Endothelial cell of umbilical vein (primary cell): ENCODE data around the gene TIGD1. TPM values are rescaled to one million over a fixed set of nuclear protein-coding genes. Genes with fewer than 3 reads are reported as not detected.

Experiments used
- BruUV-seq: library from RNA; stranded (reverse); fragments of 400-500 nt; replicated peaks from 2 replicates; lab custom pipeline; 2021; lab: Mats Ljungman, UMichigan
- CTCF ChIA-PET: fragments of 300-600, 350-600 bp; sonication (Branson Sonifier 250); formaldehyde crosslinking; loops from one replicate; lab custom pipeline; 2021; ENCODE audit warnings: antibody characterized with exemption, inconsistent platforms; lab: Charles Lee
- POLR2A ChIA-PET: fragments of 300-600, 350-600 bp; sonication (Branson Sonifier 250); formaldehyde crosslinking; loops from one replicate; lab custom pipeline; 2021; ENCODE audit warnings: antibody characterized with exemption, inconsistent platforms; lab: Charles Lee
- DNase-seq: peaks from one replicate; pipeline ENCODE4 v3.0.0-alpha.2; 2011; ENCODE audit warnings: low read depth, low spot score
- FAIRE-seq: peaks from 2 replicates; lab custom pipeline; 2011; peaks lifted over from hg19 to GRCh38; lab: Jason Lieb, UNC
- H2AFZ ChIP-seq: 2 replicates; pipeline ENCODE4 v1.6.0; 2012; ENCODE audit warnings: low read depth, low read length, control low read depth, inconsistent platforms
- H3K27ac ChIP-seq: 2 replicates; pipeline ENCODE4 v1.5.1; 2011; ENCODE audit warnings: low read depth, mild to moderate bottlenecking, control low read depth, low read length, moderate library complexity; ENCODE audit not compliant: insufficient read depth
- H3K27me3 ChIP-seq, 2 experiments: 2 replicates each; pipeline versions ENCODE4 v1.6.0 to v1.6.1; 2011; ENCODE audit warnings: low read length in 2 of 2, mixed read lengths in 1 of 2; ENCODE audit not compliant: control insufficient read depth in 2 of 2, insufficient read depth in 2 of 2
- H3K36me3 ChIP-seq, 2 experiments: 2 replicates in 1 of 2; 3 replicates in 1 of 2; pipeline ENCODE4 v1.5.1; 2011; ENCODE audit warnings: low read length in 2 of 2, mild to moderate bottlenecking in 1 of 2, moderate library complexity in 1 of 2; ENCODE audit not compliant: control insufficient read depth in 2 of 2, insufficient read depth in 2 of 2; ENCODE audit errors: extremely low read depth in 1 of 2
- H3K4me1 ChIP-seq: 3 replicates; pipeline ENCODE4 v1.5.1; 2011; ENCODE audit warnings: mild to moderate bottlenecking, low read length; ENCODE audit not compliant: control insufficient read depth, insufficient read depth; ENCODE audit errors: extremely low read depth
- H3K4me2 ChIP-seq: 2 replicates; pipeline ENCODE4 v1.6.1; 2011; ENCODE audit warnings: low read length, control low read depth, mixed read lengths; ENCODE audit not compliant: insufficient read depth
- H3K4me3 ChIP-seq, 3 experiments: fragments of 200-600 bp in 1 of 3; sonication (generic), shearing (Covaris generic) in 1 of 3; replicated peaks in 1 of 3; 2 replicates each; pipeline ENCODE4 v1.5.1; 2011 to 2016; ENCODE audit warnings: control low read depth in 3 of 3, low read length in 3 of 3, mild to moderate bottlenecking in 2 of 3, inconsistent platforms in 1 of 3, low read depth in 1 of 3, moderate library complexity in 1 of 3; ENCODE audit not compliant: insufficient read depth in 1 of 3
- H3K79me2 ChIP-seq: 2 replicates; pipeline ENCODE4 v1.6.0; 2012; ENCODE audit warnings: low read length, inconsistent platforms; ENCODE audit not compliant: control insufficient read depth, insufficient read depth
- H3K9ac ChIP-seq: replicated peaks from 2 replicates; pipeline ENCODE3; 2011; ENCODE audit warnings: low read length, control low read depth; ENCODE audit not compliant: insufficient read depth; ENCODE audit errors: extremely low read depth
- H3K9me1 ChIP-seq: replicated peaks from 3 replicates; pipeline ENCODE4 v1.6.0; 2011; ENCODE audit warnings: mild to moderate bottlenecking, low read length; ENCODE audit not compliant: control insufficient read depth, insufficient read depth; ENCODE audit errors: extremely low read depth
- H3K9me3 ChIP-seq: replicated peaks from 2 replicates; pipeline ENCODE4 v1.5.1; 2012; ENCODE audit warnings: low read length, inconsistent platforms; ENCODE audit not compliant: control insufficient read depth, insufficient read depth
- H4K20me1 ChIP-seq: replicated peaks from 2 replicates; pipeline ENCODE3; 2011; ENCODE audit warnings: mild to moderate bottlenecking, low read length; ENCODE audit not compliant: control insufficient read depth, insufficient read depth; ENCODE audit errors: extremely low read depth
- EZH2 ChIP-seq: IDR thresholded peaks from 2 replicates; pipeline ENCODE4 v1.6.1; 2012; ENCODE audit warnings: borderline replicate concordance, low read depth, mild to moderate bottlenecking, moderate library complexity, low read length, inconsistent platforms; ENCODE audit not compliant: severe bottlenecking
- FOS ChIP-seq: IDR thresholded peaks from 2 replicates; pipeline ENCODE4 v1.6.1; 2011; ENCODE audit warnings: mild to moderate bottlenecking, low read length, moderate library complexity, borderline replicate concordance; ENCODE audit not compliant: insufficient read depth
- GATA2 ChIP-seq: IDR thresholded peaks from 2 replicates; pipeline ENCODE4 v1.7.0; 2011; ENCODE audit warnings: low read depth, mild to moderate bottlenecking, moderate library complexity, mixed read lengths, low read length; ENCODE audit not compliant: insufficient read length, insufficient read depth
- JUN ChIP-seq: IDR thresholded peaks from 2 replicates; pipeline ENCODE4 v1.6.1; 2011; ENCODE audit warnings: borderline replicate concordance, low read depth; ENCODE audit not compliant: insufficient read length, insufficient read depth
- MYC ChIP-seq: IDR thresholded peaks from one replicate; pipeline ENCODE4 v1.6.1; 2011; ENCODE audit warnings: mild to moderate bottlenecking, low read depth, low read length
- POLR2A ChIP-seq: IDR thresholded peaks from 2 replicates; pipeline ENCODE4 v1.6.1; 2012; ENCODE audit warnings: low read depth, mild to moderate bottlenecking, control low read depth, low read length
- POLR2AphosphoS5 ChIP-seq: IDR thresholded peaks from 2 replicates; pipeline ENCODE4 v1.6.1; 2012; ENCODE audit warnings: low read depth, mild to moderate bottlenecking, control low read depth, low read length, moderate library complexity; ENCODE audit not compliant: insufficient read depth
- dilution Hi-C: fragments of 300-500 bp; cut with MboI; formaldehyde crosslinking; loops from one replicate; pipeline ENCODE4 v1.15.0; 2019; ENCODE audit warnings: low sequenced_read_pairs; ENCODE audit not compliant: extremely low pct_ligation_motif_present
- intact Hi-C: fragments of 100-400 bp; cut with micrococcal nuclease; formaldehyde crosslinking; loops from one replicate; pipeline ENCODE4 v1.10.0; 2022
- polyA plus RNA-seq, 4 experiments: library from polyadenylated mRNA; depleted of rRNA in 3 of 4; stranded (reverse) in 3 of 4; unstranded in 1 of 4; fragments of >200 nt; gene quantifications; 2 replicates each; pipeline versions ENCODE4 v1.2.1 to v1.2.3, GENCODE V29; 2011 to 2012; ENCODE audit warnings: missing spikeins in 1 of 4
- total RNA-seq: library from RNA; stranded (reverse); gene quantifications from 2 replicates; pipeline ENCODE4 v1.2.3, GENCODE V29; 2021
- TF ChIP-seq, protein P1 (sequence below), 2 donors: IDR thresholded peaks; 1 replicate in 1 of 2; 2 replicates in 1 of 2; pipeline ENCODE4 v1.5.1; 2011; ENCODE audit warnings: low read length in 2 of 2, mild to moderate bottlenecking in 2 of 2, moderate library complexity in 2 of 2, control low read depth in 1 of 2, inconsistent platforms in 1 of 2, low read depth in 1 of 2; ENCODE audit not compliant: insufficient read depth in 1 of 2; ENCODE audit errors: extremely low read depth in 1 of 2
- TF ChIP-seq, protein P2 (sequence below): IDR thresholded peaks from 2 replicates; pipeline ENCODE4 v1.6.1; 2011; ENCODE audit not compliant: insufficient read depth, insufficient read length

Gene TIGD1
- total and polyA plus RNA-seq, 2 donors (not counting 3 experiments of a cell fraction or from before 2014, with no cell fraction given): 1.6 to 3.3 TPM

DNA sequence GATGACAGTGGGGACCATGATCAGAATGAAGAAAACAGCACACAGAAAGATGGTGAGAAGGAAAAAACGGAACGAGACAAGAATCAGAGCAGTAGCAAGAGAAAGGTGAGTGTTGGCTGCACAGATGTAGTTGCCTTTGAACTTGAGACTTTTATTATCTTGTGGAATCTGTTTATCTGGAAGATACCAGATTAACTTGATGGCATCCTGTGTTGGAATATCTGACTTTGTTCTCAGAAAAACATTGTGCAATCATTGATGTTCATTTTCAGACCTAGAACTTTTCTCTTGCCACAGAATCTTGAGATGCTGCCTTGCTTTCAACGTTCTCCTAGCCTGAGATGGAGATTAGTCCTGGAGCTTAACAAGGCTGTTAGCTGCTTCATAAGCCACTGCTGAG lies 6.1 kb upstream of the TIGD1 start:
- peak; percentile 24 for FAIRE-seq
- Histone ChIP-seq H4K20me1 (no peaks in the 10 kb centered on the region), H3K27me3 (no peaks in the 10 kb centered on the region), H3K4me3 (no peak overlapping the region), H3K4me2 (no peak overlapping the region), H3K9ac (no peak overlapping the region), H3K36me3 (peaks cover 11 to 24% of the 10 kb centered on the region in 2 experiments), H3K27ac (no peak overlapping the region), H2AFZ (no peak overlapping the region), H3K79me2 (peaks cover 53% of the 10 kb centered on the region), H3K9me1 (no peaks in the 10 kb centered on the region), H3K4me1 (peaks cover 5% of the 10 kb centered on the region), H3K9me3 (no peaks in the 10 kb centered on the region)
- ChIA-PET CTCF (no interaction called here), POLR2A (no interaction called here)
- dilution Hi-C loops: no loop called here
- no TSS peak for BruUV-seq
- intact Hi-C loops: no loop called here
- TF ChIP-seq MYC: no peak
- no peak for TF ChIP-seq EZH2
- TF ChIP-seq, protein P1, sequence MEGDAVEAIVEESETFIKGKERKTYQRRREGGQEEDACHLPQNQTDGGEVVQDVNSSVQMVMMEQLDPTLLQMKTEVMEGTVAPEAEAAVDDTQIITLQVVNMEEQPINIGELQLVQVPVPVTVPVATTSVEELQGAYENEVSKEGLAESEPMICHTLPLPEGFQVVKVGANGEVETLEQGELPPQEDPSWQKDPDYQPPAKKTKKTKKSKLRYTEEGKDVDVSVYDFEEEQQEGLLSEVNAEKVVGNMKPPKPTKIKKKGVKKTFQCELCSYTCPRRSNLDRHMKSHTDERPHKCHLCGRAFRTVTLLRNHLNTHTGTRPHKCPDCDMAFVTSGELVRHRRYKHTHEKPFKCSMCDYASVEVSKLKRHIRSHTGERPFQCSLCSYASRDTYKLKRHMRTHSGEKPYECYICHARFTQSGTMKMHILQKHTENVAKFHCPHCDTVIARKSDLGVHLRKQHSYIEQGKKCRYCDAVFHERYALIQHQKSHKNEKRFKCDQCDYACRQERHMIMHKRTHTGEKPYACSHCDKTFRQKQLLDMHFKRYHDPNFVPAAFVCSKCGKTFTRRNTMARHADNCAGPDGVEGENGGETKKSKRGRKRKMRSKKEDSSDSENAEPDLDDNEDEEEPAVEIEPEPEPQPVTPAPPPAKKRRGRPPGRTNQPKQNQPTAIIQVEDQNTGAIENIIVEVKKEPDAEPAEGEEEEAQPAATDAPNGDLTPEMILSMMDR (IDR thresholded peaks at IDR 0.05; ENCODE audit: extremely low read depth in 1 of 2, insufficient read depth in 1 of 2, low read depth in 1 of 2, low read length in 2 of 2): no peak
- no peak for TF ChIP-seq JUN
- no peak for TF ChIP-seq GATA2
- TF ChIP-seq, protein P2, sequence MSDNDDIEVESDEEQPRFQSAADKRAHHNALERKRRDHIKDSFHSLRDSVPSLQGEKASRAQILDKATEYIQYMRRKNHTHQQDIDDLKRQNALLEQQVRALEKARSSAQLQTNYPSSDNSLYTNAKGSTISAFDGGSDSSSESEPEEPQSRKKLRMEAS: no peak
- no peak for TF ChIP-seq FOS
- TF ChIP-seq POLR2AphosphoS5: no peak
- no peak for TF ChIP-seq POLR2A
- DNase-seq: no peak
